NCI-H128 (cell line): ENCODE measurements around the gene NRN1.
"Not testable (repeated sequence)": the region's sequence is repeated elsewhere in the genome, so short reads cannot be mapped to it uniquely, and the experiment has no call there.

ENCODE experiments used
- DNase-seq: peaks from one replicate; lab custom pipeline; 2025; ENCODE audit not compliant: unreplicated experiment; lab: John Stamatoyannopoulos, UW

The NRN1 gene

GRCh38 chr6:5984150-5985089 is 22.3 kb downstream of the NRN1 start:
- DNase-seq: no peak

DNA sequence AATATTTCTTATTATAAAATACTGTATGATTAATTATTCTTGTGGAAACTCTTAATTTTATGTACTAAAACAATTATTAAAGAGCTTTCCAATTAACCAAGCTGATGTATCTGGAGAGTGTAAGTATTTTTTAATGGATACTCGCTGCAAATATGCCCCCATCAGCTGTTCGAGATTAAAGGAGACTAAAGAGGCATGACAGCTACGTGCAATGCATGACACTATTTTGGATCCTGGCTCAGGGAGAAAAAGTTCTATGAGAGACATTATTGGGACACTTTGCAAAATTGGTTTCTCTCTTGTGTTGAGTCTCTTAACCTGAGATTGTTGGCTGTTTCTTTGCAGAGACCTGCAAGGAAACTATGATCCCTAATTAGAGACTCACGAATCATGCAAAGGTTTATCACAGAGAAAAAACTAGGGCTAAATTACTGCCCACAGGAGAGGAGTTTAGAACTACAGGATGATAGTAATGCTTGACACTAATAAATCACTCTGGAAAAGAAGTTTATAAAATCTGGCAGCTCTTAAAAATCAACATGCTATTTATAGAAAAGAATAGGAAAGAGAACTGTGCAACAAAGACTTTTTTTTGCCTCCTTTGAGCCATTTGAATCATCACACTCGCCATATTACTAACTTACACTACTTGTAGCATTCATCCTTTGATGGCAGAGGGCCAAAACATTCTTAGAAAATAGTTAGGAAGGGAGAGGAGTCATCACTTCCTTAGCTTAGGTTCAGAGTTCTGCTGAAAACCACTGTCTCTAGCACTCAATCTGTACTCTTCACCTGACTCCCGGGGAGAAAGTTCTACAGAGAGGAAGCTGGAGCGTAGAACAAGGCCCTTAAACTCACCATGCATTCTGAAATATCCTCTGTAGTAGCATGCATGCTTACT is 25.3 kb downstream of the NRN1 start:
- no peak for DNase-seq

- no peak for DNase-seq
Observed at GRCh38 chr6:5979650-5980420, 26.9 kb downstream of the NRN1 start.

- DNase-seq: no peak
Observed at GRCh38 chr6:5976811-5977210, 29.9 kb downstream of the NRN1 start.

- no peak for DNase-seq
Observed at GRCh38 chr6:5968817-5969734, 37.6 kb downstream of the NRN1 start.

DNA sequence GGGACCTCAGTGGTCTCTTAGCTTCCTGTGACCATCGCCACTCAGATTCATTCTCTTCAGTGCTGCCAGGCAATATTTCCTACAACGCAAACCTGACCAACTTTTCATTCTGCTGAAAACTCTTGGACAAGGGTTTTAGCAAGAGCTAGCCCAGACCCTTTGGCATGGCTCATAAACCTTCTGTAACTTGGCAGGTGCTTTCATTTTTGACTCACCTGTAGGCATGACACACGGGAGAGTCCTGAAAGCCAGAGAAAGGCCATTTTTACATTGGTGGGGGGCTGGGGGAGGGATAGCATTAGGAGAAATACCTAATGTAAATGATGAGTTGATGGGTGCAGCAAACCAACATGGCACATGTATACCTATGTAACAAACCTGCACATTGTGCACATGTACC is 38.7 kb downstream of the NRN1 start:
- DNase-seq: not testable (repeated sequence)

GRCh38 chr6:5967594-5967993 is 39.1 kb downstream of the NRN1 start:
- no peak for DNase-seq

- DNase-seq: no peak
Observed at GRCh38 chr6:5962794-5963193, 43.9 kb downstream of the NRN1 start.

- no peak for DNase-seq
Observed at GRCh38 chr6:5961836-5962235, 44.9 kb downstream of the NRN1 start.

DNA sequence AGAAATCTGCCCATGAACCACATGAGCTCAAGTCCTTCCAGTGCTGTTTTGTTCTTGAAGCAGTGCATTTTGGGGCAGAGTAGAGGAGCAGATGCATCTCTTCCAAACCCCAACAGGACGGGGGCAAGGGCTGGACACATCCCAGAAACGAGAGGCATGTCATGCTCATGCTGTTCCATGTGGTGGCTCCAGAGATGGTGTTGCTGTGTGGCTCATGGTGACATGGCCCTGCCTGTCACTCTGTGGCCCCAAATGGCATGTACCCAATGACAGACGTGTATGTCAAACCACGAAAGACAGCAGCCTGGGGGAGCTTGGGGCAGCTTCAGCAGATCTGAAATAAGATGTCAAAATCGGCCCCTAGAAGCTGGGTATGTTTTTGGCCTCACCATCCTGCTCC is 46.3 kb downstream of the NRN1 start:
- no peak for DNase-seq

DNA sequence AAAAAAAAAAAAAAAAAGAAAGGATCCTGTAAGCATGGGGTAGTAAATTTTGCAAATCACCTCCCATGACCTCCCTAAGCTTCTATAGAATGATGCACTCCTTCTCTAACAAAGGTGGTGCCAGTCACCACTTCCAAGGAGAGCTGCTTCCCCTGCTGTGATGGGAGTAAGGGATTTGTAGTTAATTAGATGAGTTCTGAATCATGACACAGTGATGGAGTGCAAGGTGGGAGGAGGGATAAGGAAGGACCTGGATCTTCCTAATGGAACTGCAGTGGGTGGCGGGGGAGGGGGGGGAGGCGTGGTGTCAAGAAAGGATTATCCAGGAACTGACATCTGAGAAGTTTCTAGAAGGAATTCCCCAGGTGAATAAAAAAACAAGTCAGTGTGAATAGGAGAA is 47.8 kb downstream of the NRN1 start:
- DNase-seq: no peak

- no peak for DNase-seq
Observed at GRCh38 chr6:5956939-5957338, 49.8 kb downstream of the NRN1 start.

GRCh38 chr6:5950361-5950785 is 56.4 kb downstream of the NRN1 start:
- no peak for DNase-seq
